Retinal pigment epithelial cell (primary cell): ENCODE data around the gene CD37.

Source experiments
- DNase-seq: peaks from one replicate; pipeline ENCODE4 v3.0.0-alpha.2; 2010; ENCODE audit warnings: low read depth
- H3K4me3 ChIP-seq: 2 replicates; pipeline ENCODE4 v1.5.1; 2011; ENCODE audit warnings: mild to moderate bottlenecking, low read length, control low read depth, moderate library complexity
- TF ChIP-seq, protein P1 (sequence below): conservative IDR thresholded peaks from 2 replicates; pipeline ENCODE4 v1.5.1; 2011; ENCODE audit warnings: low read depth, low read length, control low read depth, inconsistent platforms

CD37 gene

DNA sequence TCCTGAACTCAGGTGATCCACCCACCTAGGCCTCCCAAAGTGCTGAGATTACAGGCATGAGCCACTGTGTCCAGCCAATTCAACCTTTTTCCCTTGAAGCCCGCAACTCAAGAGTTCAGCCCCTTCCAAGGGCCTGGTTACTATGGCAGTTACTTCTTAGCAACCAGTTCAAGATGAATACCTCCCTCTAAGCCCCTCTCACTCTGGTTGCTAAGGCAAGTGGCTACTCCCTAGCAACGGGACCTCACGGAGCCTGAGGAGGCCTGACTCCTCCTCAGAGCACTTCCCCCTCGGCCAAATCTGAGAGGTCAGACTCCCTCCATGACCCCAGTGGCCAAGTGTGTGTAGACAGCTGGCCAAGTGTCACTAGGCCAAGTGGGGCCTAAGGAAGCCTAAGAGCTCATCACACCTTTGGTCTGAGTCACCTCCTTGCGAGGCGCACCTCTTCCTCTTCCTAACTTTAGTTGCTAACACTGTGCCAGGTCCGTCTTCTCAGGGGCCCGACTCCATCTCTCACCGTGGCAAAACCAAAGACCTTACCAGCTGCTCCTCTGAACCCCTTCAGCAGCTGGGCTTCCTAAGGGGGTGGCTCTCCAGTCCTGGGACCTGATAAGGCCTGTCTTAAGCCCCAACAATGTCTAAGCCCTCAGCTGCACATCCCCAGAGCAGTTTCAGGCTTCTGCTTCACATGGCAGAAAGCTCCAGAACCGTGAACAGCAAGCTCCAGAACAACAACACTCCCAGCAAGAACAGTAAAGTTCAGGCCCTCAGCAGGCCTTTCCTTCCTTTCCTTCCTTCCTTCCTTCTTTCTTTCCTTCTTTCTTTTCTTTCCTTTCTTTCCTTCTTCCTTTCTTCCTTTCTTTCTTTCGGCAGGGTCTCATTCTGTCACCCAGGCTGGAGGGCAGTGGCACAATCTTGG, 9.6 kb downstream of the CD37 start:
- DNase-seq = no peak
- TF ChIP-seq, protein P1, sequence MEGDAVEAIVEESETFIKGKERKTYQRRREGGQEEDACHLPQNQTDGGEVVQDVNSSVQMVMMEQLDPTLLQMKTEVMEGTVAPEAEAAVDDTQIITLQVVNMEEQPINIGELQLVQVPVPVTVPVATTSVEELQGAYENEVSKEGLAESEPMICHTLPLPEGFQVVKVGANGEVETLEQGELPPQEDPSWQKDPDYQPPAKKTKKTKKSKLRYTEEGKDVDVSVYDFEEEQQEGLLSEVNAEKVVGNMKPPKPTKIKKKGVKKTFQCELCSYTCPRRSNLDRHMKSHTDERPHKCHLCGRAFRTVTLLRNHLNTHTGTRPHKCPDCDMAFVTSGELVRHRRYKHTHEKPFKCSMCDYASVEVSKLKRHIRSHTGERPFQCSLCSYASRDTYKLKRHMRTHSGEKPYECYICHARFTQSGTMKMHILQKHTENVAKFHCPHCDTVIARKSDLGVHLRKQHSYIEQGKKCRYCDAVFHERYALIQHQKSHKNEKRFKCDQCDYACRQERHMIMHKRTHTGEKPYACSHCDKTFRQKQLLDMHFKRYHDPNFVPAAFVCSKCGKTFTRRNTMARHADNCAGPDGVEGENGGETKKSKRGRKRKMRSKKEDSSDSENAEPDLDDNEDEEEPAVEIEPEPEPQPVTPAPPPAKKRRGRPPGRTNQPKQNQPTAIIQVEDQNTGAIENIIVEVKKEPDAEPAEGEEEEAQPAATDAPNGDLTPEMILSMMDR = no peak
- H3K4me3 ChIP-seq = no peak overlapping the region

DNA sequence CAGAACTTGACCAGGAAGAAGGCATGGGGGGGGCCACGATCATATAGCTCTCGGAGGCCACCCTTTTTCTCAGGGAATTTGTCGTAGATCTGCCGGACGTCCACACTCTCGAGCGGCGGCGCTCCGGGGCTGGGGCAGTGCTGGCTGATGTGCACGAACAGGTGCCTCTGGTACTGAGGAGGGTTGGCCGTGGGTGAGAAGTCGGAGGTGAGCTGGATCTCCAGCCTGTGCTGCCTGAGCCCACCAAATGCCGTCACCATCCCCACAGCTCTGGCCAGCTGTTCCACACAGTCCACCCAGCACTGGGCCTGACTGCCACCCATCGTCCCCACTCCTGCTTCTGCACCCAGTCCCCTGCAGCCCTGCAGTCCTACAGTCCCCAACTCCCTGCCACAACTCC, 12.0 kb downstream of the CD37 start:
- DNase-seq = no peak
- TF ChIP-seq, protein P1 = no peak
- no peak overlapping the region for H3K4me3 ChIP-seq

DNA sequence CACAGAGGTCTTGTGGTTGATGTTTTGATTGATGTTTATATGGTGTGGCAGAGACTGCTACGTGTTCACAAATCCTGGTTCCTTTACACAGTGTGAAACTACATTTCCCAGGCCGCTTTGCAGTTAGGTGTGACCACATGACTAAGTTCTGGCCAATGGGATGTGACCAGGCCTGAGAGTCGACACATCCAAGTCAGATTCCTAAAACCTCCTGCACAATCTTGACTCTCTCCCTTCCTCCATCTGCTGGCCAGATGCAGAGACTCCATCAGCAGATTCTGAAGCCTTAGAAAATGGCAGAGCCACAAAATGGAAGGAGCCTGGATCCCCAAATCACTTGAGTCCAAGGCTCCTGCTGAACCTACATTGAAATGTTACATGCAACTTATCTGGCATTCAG, 12.6 kb downstream of the CD37 start:
- no peak for DNase-seq
- H3K4me3 ChIP-seq = no peak overlapping the region
- TF ChIP-seq, protein P1 = peak; percentile 34

DNA sequence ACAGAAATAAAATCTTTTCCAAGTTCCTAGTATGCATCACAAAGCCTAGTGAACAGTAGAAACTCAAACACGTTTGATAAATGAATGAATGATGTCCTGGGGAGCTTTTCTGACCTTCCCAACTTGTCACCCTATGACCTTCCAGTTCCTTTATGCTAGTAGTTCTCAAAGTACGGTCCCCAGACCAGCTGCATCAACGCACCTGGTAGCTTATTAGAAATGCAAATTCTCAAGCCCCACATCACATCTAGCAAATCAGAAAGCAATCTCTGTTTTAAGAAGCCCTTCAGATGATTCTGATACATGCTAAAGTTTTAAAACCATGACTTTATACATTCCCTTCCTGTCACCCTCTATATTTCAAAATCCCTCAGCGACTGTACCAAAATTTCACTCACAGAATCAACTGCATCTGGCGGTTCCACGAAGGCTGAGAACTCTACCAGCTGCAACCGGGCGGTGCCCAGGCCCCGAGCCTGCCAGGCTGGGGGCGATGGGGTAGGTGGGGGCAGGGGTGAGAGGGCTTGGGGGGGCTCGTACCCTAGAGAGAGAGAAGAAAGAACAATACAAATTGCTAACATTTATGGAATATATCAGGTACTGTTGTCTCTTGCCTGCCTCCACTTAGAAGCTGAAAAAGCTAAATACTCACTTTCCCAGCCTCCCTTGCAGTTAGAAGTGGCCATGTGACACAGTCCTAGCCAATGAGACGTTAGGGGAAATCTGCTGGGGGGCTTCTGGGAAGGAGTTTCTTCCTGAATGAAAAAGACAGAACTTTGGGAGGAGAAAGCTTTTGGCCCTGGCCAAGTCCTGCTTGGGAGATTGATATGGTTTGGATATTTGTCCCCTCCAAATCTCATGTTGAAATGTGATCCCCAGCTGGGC, 13.3 kb downstream of the CD37 start:
- TF ChIP-seq, protein P1 = no peak
- H3K4me3 ChIP-seq = no peak overlapping the region
- DNase-seq = no peak

DNA sequence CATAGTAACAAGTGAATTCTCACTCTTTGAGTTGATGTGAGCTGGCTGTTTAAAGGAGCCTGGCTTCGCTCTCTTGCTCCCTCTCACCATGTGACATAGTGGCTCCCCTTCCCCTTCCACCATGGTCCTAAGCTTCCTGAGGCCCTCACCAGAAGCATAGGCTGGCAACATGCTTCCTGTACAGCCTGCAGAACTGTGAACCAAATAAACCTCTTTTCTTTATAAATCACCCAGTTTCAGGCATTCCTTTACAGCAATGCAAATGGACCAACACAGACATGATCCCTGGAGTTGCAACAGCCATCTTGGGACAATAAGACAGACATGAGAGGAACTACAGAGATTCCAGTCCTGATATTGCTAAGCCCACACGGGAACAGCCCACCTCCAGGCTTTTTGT, 14.4 kb downstream of the CD37 start:
- no peak overlapping the region for H3K4me3 ChIP-seq
- TF ChIP-seq, protein P1 = no peak
- DNase-seq = no peak

DNA sequence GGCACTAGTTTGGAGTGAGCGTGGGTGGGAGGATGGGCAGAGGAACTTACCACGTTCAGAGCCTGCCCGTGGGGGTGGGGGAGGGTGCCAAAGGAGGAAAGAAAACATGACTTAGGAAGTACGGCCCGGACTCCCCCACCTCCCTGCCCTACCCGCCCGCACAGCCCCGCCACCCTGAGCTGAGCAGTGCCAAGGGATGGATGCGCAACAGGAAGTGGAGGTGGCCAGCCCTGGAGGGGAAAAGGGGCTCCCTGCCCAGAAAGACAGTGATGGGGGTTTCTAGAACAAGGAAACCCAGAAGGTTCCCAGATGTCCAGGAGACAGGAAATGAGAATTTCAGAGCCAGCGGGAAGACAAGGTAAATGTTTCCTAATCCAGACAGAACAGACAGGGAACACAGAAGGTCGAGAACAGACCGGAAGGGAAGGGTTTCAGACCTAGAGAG, 20.7 kb downstream of the CD37 start:
- TF ChIP-seq, protein P1 = no peak
- no peak for DNase-seq
- no peak overlapping the region for H3K4me3 ChIP-seq
